Measurements from ENCODE around the gene BFAR. TPM values are rescaled to one million over a fixed set of nuclear protein-coding genes. Genes with fewer than 3 reads are reported as not detected.

BFAR gene
- polyA plus RNA-seq, 1 donor (not counting 4 experiments of a cell fraction or from before 2014, with no cell fraction given): 92.3 TPM

- H3K27me3 ChIP-seq (ENCODE audit: control insufficient read depth, extremely low read depth, insufficient read depth, low read length): no peaks in the 10 kb centered on the region
- H3K4me1 ChIP-seq (ENCODE audit: control insufficient read depth, extremely low read depth, insufficient read depth, low read length): no peaks in the 10 kb centered on the region
- no peaks in the 10 kb centered on the region for H3K9me3 ChIP-seq (ENCODE audit: control insufficient read depth, low read depth, low read length)
- no peaks in the 10 kb centered on the region for H3K79me2 ChIP-seq (ENCODE audit: control insufficient read depth, insufficient read depth, low read length)
- dilution Hi-C loops (cut with MboI; ENCODE audit: extremely low pct_ligation_motif_present, low sequenced_read_pairs): no loop called here
- no peak overlapping the region for H3K9ac ChIP-seq (ENCODE audit: control insufficient read depth, extremely low read depth, insufficient read depth, low read length)
- H3K36me3 ChIP-seq (ENCODE audit: control insufficient read depth in 2 of 2, extremely low read depth in 1 of 2, insufficient read depth in 2 of 2, low read length in 2 of 2): peaks cover 21 to 29% of the 10 kb centered on the region in 2 experiments
- H3K27ac ChIP-seq (ENCODE audit: control insufficient read depth, insufficient read depth, low read length): no peak overlapping the region
- no peak overlapping the region for H3K4me3 ChIP-seq (ENCODE audit: control insufficient read depth in 2 of 3, extremely low read depth in 1 of 3, insufficient read depth in 2 of 3, low read depth in 1 of 3, low read length in 3 of 3)
- no peak for TF ChIP-seq CTCF (optimal IDR thresholded peaks at IDR 0.05 in 1 of 3, IDR thresholded peaks at IDR 0.05 in 1 of 3, conservative IDR thresholded peaks at IDR 0.05 in 1 of 3; ENCODE audit: extremely low read depth in 1 of 3, insufficient read depth in 2 of 3, low read length in 3 of 3)
- no peak for TF ChIP-seq EZH2 (IDR thresholded peaks at IDR 0.05; ENCODE audit: low read length)
- H3K4me2 ChIP-seq (ENCODE audit: control insufficient read depth, extremely low read depth, insufficient read depth, low read depth, low read length): no peak overlapping the region
- FAIRE-seq (no peak), DNase-seq (ENCODE audit: low read depth, low spot score) (no peak)
- no peaks in the 10 kb centered on the region for H3K9me1 ChIP-seq (ENCODE audit: control insufficient read depth, extremely low read depth, insufficient read depth, low read length)
- H4K20me1 ChIP-seq (ENCODE audit: control insufficient read depth, extremely low read depth, insufficient read depth, low read length): no peaks in the 10 kb centered on the region
- no peak overlapping the region for H2AFZ ChIP-seq (ENCODE audit: control insufficient read depth, low read length)
Measured at GRCh38 chr16:14609716-14610115, 23.0 kb upstream of the BFAR start.

- H3K79me2 ChIP-seq (ENCODE audit: control insufficient read depth, insufficient read depth, low read length): no peaks in the 10 kb centered on the region
- H3K4me2 ChIP-seq (ENCODE audit: control insufficient read depth, extremely low read depth, insufficient read depth, low read depth, low read length): no peak overlapping the region
- H3K4me3 ChIP-seq (ENCODE audit: control insufficient read depth in 2 of 3, extremely low read depth in 1 of 3, insufficient read depth in 2 of 3, low read depth in 1 of 3, low read length in 3 of 3): no peak overlapping the region
- no peaks in the 10 kb centered on the region for H3K9me1 ChIP-seq (ENCODE audit: control insufficient read depth, extremely low read depth, insufficient read depth, low read length)
- H3K27me3 ChIP-seq (ENCODE audit: control insufficient read depth, extremely low read depth, insufficient read depth, low read length): no peaks in the 10 kb centered on the region
- H2AFZ ChIP-seq (ENCODE audit: control insufficient read depth, low read length): no peak overlapping the region
- DNase-seq (ENCODE audit: low read depth, low spot score) (no peak), FAIRE-seq (no peak)
- H3K27ac ChIP-seq (ENCODE audit: control insufficient read depth, insufficient read depth, low read length): no peak overlapping the region
- TF ChIP-seq EZH2 (IDR thresholded peaks at IDR 0.05; ENCODE audit: low read length) (no peak), CTCF (optimal IDR thresholded peaks at IDR 0.05 in 1 of 3, IDR thresholded peaks at IDR 0.05 in 1 of 3, conservative IDR thresholded peaks at IDR 0.05 in 1 of 3; ENCODE audit: extremely low read depth in 1 of 3, insufficient read depth in 2 of 3, low read length in 3 of 3) (no peak)
- no peaks in the 10 kb centered on the region for H3K4me1 ChIP-seq (ENCODE audit: control insufficient read depth, extremely low read depth, insufficient read depth, low read length)
- H4K20me1 ChIP-seq (ENCODE audit: control insufficient read depth, extremely low read depth, insufficient read depth, low read length): no peaks in the 10 kb centered on the region
- H3K9me3 ChIP-seq (ENCODE audit: control insufficient read depth, low read depth, low read length): no peaks in the 10 kb centered on the region
- peaks cover 14 to 25% of the 10 kb centered on the region in 2 experiments for H3K36me3 ChIP-seq (ENCODE audit: control insufficient read depth in 2 of 2, extremely low read depth in 1 of 2, insufficient read depth in 2 of 2, low read length in 2 of 2)
- dilution Hi-C loops (cut with MboI; ENCODE audit: extremely low pct_ligation_motif_present, low sequenced_read_pairs): no loop called here
- no peak overlapping the region for H3K9ac ChIP-seq (ENCODE audit: control insufficient read depth, extremely low read depth, insufficient read depth, low read length)
Measured at GRCh38 chr16:14611660-14612059, 21.1 kb upstream of the BFAR start.
